ENCODE data around the gene SNRPA. TPM values are rescaled to one million over a fixed set of nuclear protein-coding genes. Genes with fewer than 3 reads are reported as not detected.
A peak's percentile ranks its signal among the peaks of the same experiment; 100 is the strongest.

Gene SNRPA
- total RNA-seq = 69.8 TPM

DNA sequence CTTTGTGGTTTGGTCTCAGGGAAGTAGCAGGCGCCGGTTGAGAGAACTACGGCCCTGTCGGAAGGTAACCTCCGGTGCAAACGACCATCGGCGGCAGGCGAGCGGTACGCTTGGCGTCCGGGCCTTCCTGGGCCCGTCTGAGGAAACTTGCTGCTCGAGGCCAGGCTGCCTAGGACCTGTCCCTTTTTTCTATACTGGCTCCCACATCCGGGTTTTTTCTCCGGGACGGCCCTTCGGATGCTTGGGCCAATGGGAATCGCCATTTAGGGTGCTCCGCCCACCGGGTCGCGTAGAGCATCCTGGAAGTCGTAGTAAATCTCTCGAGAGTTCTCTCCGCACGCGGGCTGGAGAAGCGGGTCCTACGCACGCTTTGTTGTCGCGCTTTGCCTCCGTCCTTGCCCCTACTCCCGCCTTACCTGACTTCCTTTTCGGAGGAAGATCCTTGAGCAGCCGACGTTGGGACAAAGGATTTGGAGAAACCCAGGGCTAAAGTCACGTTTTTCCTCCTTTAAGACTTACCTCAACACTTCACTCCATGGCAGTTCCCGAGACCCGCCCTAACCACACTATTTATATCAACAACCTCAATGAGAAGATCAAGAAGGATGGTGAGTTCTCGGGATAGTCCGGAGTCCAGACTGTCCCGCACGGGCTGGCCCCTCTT lies at the start of gene SNRPA:
Gene SNRPA, plus strand, starts transcription at position 330 of the 664 bp plus-strand sequence. Its CDS starts 206 bp downstream, at position 536.
- peak; percentile 79 for ATAC-seq

DNA sequence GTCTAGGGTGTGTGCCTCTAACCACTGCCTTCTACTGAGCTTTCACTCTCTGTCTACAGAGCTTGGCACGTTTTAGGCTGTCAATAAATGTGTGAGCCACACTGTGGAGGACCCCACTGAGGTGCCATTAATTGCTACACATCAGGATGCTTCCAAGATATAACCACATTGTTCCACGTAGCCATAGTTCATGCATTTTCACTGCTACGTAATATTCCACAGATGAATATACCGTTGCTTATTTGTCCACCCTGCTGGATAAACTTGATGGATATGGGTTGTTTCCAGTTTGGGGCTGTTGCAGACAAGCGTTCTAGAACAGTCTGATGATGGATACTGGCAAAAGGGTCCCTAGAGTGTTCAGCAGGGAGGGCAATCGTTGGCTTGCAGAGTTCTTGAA lies 49.2 kb upstream of the SNRPA start:
- no peak for ATAC-seq

DNA sequence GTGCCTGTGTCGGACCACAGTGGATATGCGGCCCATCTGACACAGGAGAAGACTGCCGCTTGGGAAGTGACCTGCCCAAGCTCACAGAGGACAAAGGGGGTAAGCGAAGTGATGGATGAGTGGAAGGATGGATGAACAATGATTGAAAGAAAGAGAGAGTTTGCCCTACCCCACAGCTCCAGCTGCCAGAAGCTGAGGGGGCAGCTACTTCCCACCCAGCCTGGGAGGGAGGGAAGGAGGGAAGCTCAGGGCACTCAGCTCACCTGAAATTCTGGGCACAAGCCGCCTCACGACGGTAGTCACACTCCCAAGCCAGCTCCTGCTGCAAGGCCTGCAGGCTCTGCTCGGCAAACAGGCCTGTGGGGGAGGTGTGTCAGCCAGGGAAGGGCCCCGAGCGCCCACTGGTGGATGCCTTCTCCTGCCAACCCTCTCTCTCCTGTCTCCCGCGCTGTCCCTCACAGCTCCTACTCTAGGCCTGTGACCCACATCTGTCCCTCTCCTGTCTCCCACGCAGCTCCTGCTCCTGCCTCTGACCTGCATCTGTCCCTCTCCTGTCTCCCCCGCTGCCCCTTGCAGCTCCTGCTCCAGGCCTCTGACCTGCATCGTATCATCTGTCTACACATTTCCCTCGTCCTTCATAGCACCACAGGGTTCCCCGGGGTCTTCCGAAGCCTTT lies 48.5 kb upstream of the SNRPA start:
- peak; percentile 61 for ATAC-seq

DNA sequence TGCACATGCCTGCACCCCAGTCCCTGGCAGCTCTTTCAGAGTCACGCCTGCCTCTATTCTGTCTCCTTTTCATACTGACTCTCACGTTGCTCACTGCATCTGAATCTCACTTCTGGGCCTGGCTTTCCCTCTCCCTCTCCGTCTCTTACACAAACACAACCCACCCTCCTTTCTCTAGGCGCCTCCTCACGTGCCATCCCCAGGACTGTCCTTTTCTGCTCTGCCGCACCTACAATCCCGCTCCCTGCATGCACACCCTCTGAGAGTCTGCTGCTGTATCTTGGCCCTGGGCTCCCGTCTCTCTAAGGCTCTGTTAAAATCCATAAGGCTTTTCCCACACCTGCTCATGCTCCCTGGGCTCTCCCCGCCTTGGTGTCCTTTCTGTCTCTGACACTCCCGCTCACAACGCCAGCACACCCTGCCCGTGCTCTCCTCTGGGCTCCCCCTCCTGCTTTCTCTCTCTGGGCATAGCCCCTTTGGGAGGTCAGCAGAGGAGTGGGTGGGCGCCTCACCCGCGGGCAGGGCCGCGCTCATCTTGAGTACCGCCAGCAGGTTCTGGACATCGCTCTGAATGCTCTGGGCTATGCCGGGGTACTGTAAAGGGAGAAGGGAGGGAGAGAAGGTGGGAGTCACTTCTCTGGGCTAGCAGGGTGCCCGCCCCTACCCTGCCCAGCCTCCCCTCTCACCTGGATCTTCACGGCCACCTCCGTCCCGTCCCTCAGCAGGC lies 47.8 kb upstream of the SNRPA start:
- ATAC-seq = no peak

DNA sequence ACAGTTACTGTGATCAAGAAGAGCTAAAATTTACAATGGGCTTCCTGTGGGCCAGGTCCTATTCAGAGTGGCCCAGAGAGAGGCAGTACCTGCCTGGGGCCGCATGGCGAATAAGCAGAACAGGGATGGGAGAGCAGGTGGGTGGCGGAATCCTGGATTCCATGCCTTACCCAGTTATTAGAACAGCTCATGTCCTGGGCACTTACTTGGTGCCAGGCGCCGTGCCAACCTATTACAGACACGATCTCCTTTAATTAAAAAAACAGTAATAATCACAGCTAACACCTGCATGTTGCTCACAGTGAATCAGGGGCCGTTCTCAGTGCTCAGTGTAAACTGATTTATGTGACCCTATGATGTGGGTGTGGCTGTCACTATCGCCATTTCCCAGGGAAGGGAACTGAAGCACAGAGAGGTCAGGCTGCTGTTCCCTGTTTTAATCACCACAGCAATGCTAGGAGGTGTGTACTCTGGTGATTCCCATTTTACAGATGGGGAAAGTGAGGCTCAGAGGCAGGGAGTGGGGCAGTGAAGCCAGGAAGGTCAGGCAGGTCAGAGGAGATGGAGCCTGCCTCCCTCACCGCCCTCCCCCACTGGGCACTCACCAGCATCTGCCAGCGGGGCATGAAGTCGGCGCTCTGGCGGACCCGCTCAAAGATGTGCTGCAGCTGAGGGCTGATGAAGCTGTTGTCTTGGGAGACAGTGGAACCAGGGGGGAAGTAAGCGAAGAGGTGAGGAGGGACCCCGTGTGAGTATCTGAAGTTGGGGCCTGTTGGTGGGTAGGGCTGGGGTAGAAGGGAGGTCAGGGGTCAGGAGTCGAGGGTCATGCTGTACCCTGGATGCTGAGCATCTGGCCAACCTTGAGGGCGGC lies 46.3 kb upstream of the SNRPA start:
- ATAC-seq = no peak

DNA sequence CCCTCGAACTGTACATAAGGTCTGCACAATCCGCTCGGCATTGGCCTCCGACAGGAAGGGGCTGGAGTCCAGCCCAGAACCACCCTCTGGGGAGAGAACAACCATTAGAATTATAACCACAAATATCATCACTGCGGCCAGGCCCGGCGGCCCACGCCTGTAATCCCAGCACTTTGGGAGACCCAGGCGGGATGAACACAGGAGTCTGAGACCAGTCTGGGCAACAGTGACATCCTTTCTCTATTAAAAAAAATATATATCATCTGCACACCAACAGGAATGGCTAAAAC lies 45.7 kb upstream of the SNRPA start:
- ATAC-seq = no peak

DNA sequence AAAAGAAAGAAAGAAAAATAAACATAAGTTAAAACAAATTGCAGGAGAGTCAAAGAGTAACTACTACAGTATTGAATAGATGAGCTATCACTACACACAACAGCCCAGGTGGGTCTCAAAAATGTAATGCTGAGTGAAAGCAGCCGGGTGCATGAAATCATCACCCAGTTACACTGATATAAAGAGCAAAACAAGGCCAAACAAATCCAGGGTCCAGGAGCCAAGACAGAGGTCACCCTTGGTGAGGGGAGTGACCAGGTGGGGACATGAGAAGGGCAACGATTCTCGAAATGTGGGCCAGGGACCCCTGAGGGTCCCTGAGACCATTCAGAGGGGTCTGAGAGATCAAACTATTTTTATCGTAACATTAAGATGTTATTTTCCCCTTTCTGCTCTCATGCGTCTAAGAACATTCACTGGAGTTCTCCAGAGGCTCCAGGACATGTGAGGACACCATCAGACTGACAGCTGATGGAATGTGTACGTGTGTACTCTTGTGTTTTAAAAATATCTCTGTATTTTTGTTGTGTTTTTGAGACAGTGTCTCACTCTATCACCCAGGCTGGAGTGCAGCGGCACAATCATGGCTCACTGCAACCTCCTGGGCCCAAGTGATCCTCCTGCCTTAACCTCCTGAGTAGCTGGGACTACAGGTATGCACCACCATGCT lies 44.9 kb upstream of the SNRPA start:
- no peak for ATAC-seq

DNA sequence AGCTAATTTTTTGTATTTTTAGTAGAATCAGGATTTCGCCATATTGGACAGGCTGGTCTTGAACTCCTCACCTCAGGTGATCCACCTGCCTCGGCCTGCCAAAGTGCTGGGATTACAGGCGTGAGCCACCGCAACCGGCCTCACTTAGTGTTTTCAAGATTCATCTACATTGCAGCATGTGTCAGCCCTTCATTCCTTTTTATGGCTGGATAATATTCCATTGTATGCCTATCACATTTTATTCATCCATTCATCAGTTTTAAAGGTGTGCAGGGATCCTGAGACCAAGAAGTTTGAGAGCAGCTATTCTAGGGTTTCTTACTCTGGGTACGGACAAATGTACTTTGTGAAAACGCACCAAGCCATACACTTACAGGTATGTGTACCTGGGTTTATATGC lies 43.4 kb upstream of the SNRPA start:
- ATAC-seq = no peak

DNA sequence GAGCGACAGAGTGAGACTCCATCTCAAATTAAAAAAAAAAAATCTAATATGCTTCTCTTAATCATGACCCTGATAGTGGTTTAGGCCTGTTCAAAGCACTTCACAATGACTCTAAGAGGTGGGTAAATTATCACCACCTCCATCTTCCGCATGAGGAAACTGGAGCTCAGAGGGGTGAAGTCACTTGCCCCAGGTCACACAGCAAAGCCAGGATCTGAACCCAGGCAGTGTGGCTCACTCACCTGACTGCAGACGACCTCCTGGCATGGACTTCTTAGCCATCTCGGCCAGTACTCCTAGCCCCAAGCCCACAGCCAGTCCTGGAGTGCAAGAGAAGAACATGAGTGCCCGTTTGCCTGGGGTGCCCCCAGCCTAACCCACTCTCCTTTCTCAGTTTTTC lies 41.2 kb upstream of the SNRPA start:
- no peak for ATAC-seq

DNA sequence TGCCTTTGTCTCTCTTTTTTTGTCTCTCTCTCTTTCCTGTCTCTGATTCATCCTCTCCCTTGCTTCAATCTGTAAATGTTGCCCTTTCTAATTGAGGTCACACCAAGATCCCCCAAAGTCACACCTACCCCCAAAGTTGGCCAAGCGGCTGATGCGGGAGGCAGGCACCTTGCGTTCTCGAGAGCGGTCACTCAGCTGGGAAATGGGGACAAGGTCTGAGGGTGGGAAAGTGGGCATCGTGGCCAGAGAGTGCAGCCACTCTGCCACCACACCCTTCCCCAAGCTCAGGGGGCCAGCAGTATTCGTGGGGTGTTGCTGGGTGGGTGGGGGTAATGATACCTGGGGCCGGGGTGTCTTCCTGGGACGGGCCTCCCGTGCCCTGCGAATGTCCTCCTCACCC lies 37.1 kb upstream of the SNRPA start:
- ATAC-seq = no peak

DNA sequence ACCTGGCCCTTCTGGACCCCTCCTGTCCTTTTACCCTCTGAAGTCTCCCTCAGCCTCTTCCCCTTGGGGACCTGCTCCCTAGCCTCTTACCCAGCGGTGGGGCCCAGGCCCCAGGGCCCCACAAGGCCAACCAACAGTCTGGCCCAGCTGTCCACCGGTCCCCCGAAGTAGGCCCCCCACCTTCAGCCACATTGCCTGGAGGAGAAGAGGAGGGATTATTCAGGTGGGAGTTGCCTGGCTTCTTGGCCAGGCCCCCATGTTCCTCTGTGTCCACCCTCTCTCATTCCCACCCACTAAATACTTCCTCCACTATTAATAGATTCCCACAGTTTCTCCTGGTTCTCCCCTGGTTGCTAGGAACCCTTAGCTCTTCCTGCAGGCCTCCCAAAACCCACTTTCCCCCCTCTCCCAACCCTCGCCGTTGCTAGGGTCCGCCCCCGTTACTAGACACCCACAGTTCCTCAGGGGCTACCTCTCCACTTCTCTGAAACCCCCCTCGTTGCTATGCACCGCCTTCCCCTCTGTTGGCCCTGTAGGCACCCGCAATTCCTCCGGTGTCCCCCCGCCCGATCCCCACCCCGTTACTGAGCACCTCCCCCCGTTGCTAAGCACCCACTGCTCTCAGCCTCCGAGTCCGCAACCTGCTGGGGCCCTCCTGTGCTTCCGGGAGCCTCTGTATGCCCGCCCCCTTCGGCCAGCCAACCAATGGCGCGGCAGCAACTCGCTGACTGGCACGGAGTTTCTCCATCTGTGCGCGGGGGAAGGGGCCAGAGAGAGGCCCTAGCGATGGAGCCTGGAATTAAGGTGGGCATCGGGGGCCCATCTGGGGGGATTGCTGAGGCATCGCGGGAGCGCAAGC lies 36.3 kb upstream of the SNRPA start:
- ATAC-seq = peak; percentile 56

DNA sequence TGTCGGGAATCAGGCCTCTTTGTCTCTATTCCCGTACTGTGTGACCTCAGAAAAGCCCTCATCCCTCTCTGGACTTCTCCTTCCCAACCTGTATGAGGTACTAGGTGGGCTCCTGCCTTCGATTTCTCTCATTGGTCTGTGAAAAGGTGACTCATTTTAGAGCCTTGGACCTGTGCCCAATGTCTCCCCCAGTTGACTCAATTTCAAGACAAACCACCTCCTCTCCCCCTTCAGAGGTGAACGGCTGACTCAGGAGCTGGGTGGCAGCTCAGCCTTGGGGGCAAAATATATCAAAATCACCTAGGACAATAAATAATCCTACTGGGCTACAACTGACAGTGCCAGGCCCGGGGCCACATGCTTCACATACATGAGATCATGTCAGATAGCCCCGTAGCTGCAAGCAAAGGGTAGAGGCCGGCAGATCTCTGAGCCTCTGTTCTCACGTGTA lies 34.9 kb upstream of the SNRPA start:
- peak; percentile 14 for ATAC-seq

DNA sequence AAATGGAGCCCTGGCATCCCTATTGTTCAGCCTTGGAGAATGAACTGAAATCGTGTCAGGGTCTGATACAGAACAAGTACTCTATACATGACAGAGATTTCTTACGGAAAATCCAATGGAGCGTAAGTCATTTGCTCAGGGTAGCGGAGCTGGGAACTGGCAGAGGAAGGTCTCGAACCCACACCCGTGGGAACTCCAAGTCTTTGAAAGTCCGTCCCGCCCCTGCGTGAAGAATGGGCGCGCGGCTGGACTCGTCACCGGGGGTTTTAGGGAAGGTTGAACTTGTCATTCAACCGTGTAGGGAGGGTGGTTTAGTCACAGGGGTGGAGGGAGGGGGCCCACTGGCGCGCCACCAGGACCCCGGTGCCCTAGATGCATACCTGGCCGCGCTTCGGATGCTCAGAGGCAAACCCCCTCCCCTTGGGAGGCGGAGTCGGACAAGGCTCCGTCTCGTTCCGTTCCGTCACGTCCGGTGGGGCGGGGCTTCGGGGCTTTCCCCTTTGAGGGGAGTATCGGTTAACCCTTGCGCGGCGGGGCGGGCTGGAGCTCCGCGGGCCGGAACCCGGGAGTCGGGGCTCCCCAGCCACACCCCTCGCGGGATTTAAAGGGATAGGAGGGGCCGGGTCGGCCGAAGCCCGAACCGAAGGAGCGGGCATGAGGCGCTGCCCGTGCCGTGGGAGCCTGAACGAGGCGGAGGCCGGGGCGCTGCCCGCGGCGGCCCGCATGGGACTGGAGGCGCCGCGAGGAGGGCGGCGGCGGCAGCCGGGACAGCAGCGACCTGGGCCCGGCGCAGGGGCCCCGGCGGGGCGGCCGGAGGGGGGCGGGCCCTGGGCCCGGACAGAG lies 34.3 kb upstream of the SNRPA start, which contains the start of the genes COQ8B and ITPKC:
Gene COQ8B, minus strand, starts transcription at position 405 of the 843 bp plus-strand sequence. CDS start 2,254 bp downstream, outside the sequence.
Gene ITPKC, plus strand, starts transcription at position 631 of the 843 bp plus-strand sequence. Its CDS starts 24 bp downstream, at position 655.
- ATAC-seq = peak; percentile 76

DNA sequence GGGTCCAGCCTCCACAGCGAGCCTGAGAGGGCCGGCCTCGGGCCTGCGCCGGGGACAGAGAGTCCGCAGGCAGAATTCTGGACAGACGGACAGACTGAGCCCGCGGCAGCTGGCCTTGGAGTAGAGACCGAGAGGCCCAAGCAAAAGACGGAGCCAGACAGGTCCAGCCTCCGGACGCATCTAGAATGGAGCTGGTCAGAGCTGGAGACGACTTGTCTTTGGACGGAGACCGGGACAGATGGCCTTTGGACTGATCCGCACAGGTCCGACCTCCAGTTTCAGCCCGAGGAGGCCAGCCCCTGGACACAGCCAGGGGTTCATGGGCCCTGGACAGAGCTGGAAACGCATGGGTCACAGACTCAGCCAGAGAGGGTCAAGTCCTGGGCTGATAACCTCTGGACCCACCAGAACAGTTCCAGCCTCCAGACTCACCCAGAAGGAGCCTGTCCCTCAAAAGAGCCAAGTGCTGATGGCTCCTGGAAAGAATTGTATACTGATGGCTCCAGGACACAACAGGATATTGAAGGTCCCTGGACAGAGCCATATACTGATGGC lies 33.6 kb upstream of the SNRPA start:
- ATAC-seq = no peak

DNA sequence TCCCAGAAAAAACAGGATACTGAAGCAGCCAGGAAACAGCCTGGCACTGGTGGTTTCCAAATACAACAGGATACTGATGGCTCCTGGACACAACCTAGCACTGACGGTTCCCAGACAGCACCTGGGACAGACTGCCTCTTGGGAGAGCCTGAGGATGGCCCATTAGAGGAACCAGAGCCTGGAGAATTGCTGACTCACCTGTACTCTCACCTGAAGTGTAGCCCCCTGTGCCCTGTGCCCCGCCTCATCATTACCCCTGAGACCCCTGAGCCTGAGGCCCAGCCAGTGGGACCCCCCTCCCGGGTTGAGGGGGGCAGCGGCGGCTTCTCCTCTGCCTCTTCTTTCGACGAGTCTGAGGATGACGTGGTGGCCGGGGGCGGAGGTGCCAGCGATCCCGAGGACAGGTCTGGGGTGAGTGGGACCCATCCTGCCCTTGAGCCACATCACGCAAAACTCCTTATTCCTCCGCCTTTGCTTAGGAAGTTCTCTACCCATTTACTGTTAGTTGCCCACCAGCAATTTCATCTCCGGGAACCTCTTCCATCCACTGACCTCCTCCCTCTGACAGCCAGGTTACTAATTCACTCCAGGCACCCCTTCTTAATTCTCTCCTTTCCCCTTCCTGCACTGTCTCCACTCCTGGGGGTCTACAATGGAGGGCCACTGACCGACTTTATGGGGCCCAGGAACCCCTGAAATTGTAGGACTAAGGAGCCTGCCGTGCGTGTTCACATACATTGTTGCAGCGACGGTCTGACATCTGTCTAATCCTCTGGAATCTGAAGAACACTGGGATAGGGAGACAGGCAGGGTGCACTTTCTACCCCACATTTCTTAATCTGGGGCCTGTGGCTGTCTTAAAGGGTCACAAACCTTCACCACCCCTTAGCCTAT lies 32.9 kb upstream of the SNRPA start:
- ATAC-seq = no peak

DNA sequence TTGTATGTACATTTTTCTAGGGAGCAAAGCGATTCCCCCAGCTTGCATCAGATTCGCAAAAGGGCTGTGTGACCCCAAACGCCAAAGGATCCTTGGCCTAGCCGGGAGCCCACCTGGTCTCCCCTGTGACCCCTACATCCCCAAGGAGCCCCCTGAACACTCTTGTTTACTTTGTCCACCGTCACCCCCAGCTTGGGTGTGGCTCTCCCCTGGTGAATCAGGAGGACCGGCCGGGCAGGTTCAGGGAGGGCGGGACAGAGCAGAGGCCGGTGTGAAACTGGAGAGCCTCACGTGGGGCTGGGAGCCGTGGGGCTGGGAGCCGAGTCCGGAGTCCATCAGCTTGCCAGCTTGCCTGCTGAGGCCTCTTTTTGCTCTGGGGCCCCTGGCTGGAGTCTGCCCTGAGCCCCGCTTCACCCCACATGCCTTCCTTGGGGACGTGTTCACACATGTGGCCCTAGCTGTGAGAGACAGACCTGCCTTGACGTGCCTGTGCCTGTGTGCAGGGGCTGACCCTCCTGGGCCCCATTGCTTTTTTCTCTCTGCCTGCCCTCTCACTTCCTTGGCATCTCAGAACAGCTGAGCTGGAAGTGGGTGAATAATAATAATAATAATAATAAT lies 32.1 kb upstream of the SNRPA start:
- ATAC-seq = peak; percentile 42

DNA sequence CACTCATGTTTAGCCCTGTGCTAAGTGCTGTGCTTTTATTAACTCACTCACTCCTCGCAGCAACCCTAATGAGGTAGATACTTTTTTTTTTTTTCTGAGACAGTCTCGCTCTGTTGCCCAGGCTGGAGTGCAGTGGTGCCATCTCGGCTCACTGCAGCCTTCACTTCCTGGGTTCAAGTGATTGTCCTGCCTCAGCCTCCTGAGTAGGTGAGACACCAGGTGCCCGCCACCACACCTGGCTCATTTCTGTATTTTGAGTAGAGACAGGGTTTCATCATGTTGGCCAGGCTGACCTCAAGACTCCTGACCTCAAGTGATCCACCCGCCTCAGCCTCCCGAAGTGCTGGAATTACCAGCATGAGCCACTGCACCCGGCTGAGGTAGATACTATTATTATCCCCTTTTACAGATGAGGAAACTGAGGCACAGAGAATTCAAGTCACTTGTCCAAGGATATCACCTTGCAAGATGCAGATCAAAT lies 31.5 kb upstream of the SNRPA start:
- ATAC-seq = no peak

DNA sequence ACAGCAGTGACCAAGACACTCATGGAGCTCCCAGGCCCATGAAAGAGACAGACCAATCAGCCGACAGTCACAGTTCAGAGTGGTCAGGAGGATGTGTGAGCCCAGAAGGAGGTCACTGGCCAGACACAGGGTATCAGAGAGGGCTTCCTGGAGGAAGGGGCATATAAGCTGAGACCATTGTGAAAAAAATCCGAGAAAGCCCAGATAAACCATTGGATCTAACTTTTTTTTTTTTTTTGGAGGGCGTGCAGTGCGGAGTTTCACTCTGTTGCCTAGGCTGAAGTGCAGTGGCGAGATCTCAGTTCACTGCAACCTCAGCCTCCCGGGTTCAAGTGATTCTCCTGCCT lies 29.9 kb upstream of the SNRPA start:
- ATAC-seq = no peak
